NT2/D1 (cell line): Measurements from ENCODE around the gene CYP27C1.

Source experiments
- SUZ12 ChIP-seq: IDR thresholded peaks from 2 replicates; pipeline ENCODE4 v1.6.1; 2011; ENCODE audit not compliant: insufficient read length, insufficient read depth; ENCODE audit errors: extremely low read depth
- YY1 ChIP-seq: IDR thresholded peaks from 2 replicates; pipeline ENCODE4 v1.6.1; 2011; ENCODE audit not compliant: insufficient read length, insufficient read depth

- TF ChIP-seq YY1: no peak
- TF ChIP-seq SUZ12: no peak
These were observed 73.9 kb downstream of the CYP27C1 start for GRCh38 chr2:127146071-127146725.
